Measurements from ENCODE around the gene TBXAS1.

The TBXAS1 gene
- total RNA-seq, result 10.6 to 22.9 reads per million in 2 donors

DNA sequence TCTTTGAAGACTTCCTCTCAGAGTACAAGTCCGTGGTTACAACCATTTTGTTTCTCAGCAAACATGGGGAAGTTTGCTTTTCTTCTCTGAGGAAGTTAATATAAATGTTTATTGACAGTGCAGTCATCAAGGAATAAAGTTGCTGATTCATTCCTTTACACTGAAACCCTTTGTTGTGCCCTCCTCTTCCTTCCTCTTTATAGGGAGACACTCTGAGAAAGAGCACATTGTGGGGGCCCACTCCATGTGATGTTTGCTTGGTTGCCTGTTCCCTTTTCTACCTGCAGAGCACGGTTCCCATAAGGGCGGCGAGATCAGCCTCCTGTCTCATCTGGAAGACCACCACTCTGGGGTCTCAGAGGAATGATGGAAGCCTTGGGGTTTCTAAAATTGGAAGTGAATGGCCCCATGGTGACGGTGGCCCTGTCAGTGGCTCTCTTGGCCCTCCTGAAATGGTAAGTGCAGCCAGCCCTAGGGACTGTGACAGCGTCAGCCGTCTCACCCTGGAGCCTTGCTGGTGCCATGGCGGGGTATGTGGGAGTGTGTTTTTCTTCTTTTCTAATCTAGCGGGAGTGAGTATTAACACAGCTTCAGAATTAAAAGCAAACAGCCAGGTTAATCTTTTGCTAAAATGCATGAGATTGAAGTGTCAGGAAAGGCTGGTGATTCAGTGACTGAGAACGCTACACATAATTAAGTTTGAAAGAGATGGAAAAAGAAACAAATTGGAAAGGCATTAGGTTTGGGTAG, at the start of gene TBXAS1:
TBXAS1 (plus strand) TSS at position 240 of the 750 bp plus-strand sequence; CDS start at position 367, 127 bp downstream.
- DNase-seq, result peak; percentile 5

DNA sequence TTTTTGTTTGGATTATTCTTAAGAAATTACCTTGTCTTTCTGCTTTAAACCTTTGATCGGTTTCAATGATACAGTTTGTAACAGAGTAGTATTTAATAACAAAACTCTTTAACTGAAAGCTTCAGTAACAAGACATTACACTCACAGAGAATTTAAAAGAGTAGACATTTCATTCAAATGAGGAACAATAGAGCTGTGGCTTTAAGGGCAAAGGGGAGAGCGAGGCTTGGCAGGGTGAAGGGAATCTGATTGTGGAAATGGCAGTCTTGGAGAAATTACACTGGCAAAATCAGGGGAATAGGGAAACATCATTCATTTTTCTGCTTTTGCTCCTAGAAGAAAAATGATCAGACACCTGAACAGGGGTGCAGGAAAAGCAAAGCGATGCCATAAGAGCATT, 46.1 kb upstream of the TBXAS1 start:
- no peak for DNase-seq

- no peak for DNase-seq
Measured at GRCh38 chr7:139783647-139784385, 45.2 kb upstream of the TBXAS1 start.

DNA sequence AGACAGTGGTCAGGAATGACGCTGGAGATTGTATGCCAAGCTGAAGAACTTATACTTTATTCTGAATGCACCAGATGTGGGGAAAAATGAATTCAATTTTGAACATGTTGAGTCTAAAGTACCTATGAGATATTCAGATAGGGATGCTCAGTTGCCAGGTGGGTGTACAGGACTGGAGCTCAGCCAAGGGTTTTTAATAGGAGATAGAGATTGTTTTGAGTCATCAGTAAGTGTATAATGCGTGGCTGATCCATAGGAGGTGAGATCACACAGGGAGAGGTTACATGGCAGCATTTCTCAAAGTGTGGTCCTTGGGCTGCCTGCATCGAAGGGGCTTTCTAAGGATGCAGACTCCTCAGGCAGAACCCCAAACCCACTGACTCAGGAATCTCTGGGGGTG, 44.4 kb upstream of the TBXAS1 start:
- no peak for DNase-seq

- DNase-seq, result no peak
Measured at GRCh38 chr7:139791316-139791715, 37.7 kb upstream of the TBXAS1 start.

- DNase-seq, result no peak
Measured at GRCh38 chr7:139797607-139798006, 31.5 kb upstream of the TBXAS1 start.

DNA sequence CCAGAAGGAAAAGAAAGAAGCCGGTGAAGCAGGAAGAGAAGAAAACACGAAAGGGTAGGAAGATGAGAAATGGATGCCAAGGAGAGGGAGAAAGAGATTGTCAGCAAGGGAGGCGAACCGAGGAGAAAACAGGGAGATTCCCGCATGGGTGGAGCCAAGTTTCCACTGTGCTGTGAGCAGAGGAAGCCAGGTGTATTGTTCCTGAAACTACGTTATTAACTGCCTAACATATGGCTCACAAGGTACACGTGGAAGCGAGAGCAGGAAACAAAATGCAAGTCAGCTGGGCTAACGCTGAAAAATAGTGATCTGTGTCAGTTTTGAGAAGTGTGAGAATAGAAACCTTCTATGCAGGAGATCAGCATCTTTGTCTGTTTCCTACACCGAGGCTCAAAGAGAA, 30.8 kb upstream of the TBXAS1 start:
- DNase-seq, result no peak

GRCh38 chr7:139798892-139799291, 30.2 kb upstream of the TBXAS1 start:
- DNase-seq, result no peak

DNA sequence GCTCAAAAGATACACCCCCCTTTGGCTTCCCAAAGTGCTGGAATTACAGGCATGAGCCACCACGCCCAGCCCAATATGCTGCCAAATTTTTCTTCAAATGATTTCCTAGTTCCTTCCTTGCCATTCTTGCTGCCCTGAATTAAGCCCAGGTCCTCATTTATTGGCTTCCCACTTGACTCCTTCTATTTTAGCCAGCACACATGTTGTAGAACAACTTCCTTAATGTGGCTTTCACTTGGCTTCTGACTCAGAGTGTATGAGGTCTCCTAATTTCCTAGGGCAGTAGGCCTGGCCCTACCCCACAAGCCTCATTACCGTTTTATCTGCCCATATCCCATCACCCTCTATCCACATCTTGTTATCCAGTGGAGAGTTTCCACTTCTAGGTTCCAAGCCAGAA, 29.5 kb upstream of the TBXAS1 start:
- DNase-seq, result no peak

DNA sequence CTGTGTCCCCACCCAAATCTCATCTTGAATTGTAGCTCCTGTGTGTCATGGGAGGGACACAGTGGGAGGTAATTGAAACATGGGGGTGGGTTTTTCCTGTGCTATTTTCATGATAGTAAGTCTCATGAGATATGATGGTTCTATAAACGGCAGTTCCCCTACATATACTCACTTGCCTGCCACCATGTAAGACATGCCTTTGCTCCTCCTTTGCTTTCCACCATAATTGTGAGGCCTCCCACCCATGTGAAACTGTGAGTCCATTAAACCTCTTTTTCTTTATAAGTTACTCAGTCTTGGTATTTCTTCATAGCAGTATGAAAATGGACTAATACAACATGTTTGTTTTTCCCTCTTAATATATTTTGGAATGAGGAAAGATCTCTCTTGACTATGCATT, 24.5 kb upstream of the TBXAS1 start:
- no peak for DNase-seq

DNA sequence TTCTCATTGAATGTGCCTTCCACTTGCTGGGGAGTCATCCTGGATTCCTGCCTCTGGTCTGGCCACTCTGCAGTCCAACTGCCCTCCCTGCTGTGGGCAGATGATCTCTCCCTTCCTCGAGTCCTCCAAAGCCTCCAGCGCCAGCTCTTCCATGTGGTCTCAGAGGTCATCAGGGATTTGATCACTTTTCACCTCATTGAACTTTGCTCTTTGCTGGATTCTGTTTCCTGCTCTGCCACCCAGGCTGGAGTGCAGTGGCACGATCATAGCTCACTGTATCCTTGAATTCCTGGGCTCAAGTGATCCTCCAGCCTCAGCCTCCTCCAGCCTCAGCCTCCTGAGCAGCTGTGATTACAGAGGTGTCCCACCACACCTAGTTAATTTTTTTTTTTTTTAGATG, 22.1 kb upstream of the TBXAS1 start:
- DNase-seq, result no peak

DNA sequence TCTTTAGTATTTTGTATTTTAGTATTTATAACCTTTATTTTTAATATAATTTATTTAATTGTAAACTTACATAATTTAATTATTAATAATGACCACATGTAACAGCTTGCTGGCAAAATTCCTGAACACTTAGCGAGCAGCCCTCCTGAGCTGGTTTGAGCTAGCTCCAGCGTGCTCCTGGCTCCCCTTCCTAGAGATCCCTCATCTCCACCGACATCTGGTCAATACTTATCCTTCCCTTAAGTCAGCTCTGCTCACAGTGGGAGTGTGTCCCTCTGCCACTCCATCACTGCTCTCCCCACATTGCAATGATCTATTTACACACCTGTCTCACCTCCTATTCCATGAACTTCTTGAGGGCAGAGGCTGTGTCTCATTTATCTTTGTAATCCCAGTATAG, 20.6 kb upstream of the TBXAS1 start:
- DNase-seq, result no peak

DNA sequence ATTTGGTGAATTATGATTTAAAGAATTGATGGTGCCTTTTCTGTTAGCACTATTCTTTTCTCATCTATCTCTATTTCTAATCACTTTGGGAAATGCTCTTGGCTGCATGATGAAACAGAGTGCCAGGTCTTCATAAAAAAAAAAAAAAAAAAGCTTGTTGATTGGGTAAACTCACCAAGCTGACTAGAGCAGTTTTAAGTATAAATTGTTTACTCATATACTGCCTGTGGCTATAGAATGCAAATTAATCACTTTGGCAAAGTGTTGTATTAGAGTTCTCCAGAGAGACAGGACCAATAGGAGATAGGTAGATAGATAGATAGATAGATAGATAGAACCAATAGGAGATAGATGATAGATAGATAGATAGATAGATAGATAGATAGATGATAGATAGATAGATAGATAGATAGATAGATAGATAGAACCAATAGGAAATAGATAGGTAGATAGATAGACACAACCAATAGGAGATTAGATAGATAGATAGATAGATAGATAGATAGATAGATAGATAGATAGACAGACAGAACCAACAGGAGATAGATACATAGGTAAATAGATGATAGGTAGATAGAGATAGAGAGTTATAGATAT, 20.1 kb upstream of the TBXAS1 start:
- DNase-seq, result no peak

DNA sequence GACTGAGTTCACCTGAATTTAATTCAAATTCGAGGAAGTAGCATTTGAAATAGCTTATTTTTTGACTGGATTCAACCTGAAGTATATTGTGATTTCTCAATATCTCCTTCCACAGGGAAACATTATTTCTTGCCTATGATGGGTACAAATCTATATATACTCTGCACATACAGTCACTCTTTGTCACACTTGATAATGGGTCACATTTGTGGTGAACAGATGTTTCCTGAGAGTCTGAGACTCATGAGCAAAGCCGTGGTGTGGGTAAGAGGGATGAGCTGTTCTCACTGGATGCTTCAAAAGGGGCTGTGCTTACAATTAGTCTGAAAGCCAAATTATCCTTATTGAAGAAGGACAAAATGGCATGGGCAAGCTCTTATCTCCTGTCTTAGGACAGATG, 18.0 kb upstream of the TBXAS1 start:
- DNase-seq, result no peak

GRCh38 chr7:139813151-139813550, 15.9 kb upstream of the TBXAS1 start:
- DNase-seq, result no peak

DNA sequence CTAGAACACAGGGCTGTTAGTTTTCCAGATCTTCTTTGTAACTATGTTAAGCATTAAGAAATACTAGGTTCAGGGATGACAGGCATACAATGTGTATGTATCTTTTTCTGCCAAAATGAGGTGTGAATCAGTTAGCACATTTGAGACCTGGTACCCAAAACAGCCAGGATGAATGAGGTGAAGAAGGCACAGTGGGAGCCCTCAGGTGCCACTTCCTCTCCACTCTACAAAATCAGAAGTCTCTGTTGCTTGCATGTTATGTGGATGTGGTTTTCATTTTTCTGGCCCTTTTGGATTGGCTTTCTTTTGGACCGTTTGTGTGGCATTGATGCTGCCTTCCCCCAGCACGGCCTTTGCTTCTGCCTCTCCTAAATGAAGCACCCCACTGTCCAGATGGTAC, 15.4 kb upstream of the TBXAS1 start:
- no peak for DNase-seq

DNA sequence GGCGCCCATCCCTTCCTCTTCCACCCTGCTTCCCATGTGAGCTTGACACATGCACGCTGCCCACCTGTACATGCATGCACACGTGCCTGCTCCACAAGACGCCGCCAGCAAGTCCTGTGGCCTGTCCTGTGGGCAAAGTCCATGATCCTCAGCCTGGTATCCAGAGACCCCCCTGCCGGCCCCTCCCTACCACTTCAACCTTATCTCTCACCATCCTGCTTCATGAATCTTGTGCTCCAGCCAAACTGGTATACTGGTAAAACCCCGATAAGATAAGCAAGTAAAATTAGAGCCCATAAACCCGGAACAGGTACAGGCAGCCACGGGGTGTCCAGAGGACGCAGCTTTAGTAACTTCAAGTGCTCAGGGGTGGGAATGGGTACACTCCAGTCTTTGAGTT, 11.8 kb upstream of the TBXAS1 start:
- DNase-seq, result no peak

GRCh38 chr7:139820089-139820488, 9.0 kb upstream of the TBXAS1 start:
- DNase-seq, result no peak

GRCh38 chr7:139821349-139822105, 7.5 kb upstream of the TBXAS1 start:
- no peak for DNase-seq

- no peak for DNase-seq
Measured at GRCh38 chr7:139822855-139823254, 6.2 kb upstream of the TBXAS1 start.

DNA sequence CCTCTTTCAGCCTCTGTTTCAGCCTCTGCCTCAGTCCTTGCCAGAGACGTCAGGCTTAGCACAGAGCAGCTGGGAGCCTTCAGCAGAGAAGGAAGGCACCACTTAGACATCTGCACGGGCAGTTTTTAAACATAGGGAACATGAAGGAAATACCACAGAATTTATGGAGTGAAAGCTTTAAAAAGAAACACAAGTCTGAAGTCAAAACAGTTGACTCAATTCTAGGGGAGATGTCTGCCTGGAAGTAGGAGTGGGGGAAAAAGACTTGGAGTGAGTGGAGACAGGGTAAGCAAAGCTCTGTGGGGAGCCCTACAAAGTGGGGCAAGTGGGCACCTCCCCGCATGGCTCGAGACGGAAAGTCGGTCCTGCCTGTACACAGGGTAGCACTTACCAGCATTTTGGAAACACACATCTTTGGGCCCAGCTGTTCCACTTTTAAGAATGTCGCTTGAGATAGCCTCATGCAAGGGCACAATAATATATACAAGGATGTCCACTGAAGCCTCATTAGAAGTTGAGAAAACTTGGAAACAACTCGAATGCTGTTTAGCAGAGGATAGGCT, 5.0 kb upstream of the TBXAS1 start:
- no peak for DNase-seq

- DNase-seq, result no peak
Measured at GRCh38 chr7:139825666-139826290, 3.3 kb upstream of the TBXAS1 start.
